ENCODE measurements around the gene IL6ST.

Gene IL6ST

DNA sequence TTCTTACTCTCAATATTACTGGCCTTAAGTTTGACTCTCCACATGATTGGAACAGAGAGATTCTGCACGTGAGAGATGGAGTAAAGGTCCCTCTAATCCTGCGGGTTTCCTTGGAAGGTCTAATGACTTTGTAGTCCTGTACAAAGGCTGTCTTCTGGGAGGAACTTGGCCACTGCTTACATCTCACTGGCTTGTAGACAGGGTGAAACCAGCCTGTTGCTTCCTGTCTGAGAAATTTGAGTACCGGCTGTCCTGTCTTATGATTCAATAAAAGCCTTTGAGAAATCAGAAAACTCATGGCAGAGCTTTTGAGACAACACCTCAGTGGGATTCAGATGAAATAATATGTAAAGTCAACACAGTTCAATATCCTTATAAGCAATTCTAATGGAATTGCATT is 100.6 kb downstream of the IL6ST start:
- no peak for DNase-seq

DNA sequence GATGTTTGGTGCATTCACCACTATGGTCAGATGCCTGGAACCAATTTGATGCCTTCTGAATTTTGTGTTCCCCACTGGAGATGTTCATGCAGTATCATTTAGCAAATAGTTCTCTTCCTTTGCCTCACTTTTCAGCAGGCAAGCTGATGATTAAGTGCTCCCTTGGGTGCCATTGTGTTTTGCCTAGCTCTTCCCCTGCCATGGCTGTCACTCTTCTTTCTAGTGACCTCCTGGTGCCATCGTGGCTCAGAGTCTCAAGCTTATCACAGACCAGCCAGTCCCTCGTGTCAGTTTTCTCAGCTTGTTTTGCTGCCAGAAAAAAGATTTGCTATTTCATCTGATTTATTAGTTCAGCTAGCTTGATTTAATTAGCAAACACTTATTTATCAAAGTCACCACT is 102.3 kb downstream of the IL6ST start:
- DNase-seq = no peak

DNA sequence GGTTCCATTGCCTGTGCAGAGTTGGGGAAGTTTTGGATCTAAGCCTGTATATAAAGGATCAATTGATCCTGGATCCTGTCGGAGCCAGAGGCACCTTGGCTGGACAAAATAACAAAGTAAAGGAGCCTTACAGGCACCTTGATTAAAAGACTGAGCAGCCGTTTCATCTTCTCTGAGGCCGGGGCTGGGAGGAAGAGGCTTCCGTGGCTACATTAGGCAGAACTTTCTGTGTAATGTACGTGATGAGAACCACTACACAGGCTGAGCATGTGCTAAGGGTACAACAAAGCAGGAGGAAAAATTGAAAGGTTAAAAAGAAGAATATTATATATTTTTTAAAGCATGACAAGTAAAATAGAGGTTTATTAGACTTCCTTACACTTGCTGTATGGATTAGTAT is 106.6 kb downstream of the IL6ST start:
- DNase-seq = no peak

DNA sequence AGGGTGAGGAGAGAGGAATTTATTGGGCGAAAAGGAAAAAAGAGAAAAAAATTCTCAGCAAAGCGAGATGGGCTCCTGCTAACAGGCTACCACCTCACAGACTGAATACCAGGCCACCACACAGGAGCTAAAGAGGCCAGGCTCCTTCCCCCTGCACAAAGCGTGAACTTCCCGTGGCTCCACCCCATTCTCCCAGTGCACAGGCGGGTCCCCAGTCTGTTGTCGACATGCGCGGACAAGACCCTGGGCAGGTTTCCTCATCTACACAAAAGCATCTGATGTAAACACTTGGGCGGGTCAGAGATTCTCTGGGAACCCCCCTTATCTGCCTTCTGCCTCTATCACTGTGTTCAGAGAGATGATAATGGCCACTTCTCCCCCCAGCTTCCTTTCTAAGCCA is 109.4 kb downstream of the IL6ST start:
- no peak for DNase-seq

Measured in NCI-H146 (cell line).